ENCODE data around the gene FAM3C. TPM values are rescaled to one million over a fixed set of nuclear protein-coding genes. Genes with fewer than 3 reads are reported as not detected.

FAM3C gene
- total RNA-seq, 1 donor from 2014 or later: 64.8 TPM

DNA sequence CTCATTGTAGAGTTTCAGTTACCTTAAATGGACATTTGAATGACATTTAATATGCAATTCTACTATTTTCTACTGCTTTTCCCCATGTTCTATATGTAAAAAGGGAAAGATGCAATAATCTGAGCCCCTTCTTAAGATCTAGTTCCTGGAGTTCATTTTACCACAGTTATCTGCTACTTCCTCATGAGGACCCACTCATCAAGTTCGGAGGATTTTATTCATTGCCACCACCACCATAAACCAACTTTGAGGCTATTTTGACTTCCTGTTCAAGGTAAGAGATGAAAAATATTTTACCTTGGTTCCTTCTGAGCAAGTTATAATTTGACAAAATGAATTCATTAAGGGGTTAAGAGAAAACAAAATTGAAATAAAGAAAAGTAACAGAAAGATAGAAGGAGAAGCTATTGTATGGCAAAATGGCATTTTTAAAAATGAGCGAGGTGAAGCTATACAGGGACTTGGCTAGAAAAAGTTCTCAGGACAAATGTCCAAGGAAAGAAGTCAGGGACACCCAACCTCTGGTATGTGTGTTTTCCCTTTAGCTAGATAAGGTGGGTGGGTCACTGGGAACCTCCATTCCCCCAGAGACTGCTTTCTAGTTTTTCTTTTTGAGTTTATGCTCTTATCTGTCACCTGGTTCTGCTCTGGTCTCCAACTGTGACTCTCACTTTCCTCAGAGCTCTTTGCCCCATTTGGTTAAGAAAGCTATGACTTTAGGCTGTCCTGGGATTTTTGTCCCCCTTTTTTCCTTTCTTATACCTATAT is 14.9 kb upstream of the FAM3C start:
- no peak for DNase-seq (ENCODE audit: low spot score)

DNA sequence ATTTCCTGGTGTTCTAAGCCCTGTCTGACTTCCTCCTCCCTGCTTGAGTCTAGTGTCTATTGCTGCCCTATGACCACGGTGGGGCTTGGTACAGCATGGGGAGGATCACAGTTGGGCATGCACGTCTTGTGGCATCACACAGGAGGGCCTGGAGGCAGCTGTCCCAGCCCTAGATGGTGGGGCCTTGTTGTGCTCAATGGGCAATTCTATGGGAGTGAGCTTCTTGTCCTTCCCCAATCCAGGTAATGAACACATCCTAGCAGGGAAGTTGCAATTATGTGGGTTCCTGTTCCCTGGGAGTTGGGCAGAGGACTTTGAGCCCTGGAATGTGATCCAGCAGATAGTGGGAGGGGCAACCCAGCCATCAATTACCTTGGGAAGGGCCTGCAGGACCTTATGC is 10.8 kb upstream of the FAM3C start:
- peak; percentile 31 for DNase-seq (ENCODE audit: low spot score)

DNA sequence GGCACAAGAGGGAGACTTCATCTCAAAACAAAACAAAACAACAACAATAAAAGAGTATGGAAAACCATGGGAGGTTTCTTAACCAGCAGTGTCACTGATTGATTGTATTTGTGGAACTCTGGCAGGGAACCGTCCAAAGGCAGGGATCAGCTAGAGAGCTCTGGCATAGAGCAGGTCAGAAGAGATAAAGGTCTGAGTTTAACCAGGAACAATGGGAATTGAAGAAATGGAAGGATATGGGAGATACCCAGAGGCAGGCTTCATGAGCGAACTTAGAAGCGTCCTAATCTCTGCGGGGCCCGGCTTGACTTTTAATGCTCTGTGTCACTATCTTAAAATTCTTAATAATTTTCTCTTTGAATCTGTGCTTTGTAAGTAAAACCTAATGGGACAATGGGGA is 10.4 kb upstream of the FAM3C start:
- no peak for DNase-seq (ENCODE audit: low spot score)

DNA sequence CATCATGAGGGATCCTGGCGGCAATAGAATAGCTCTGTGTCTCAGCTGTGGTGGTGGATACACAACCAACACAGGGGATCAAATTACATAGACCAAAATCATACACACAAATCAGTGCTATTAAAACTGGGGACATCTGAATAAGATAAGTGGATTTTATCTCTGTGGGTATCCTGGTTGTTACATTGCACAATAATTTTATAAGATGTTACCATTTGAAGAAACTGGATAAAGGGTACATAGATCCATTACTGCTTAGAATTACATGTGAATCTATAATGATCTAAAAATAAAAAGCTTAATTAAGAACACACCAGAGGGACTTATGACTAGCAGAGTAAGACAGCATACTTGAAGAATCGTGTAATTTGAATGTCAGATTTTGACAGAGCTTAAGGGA is 8.2 kb upstream of the FAM3C start:
- no peak for DNase-seq (ENCODE audit: low spot score)

DNA sequence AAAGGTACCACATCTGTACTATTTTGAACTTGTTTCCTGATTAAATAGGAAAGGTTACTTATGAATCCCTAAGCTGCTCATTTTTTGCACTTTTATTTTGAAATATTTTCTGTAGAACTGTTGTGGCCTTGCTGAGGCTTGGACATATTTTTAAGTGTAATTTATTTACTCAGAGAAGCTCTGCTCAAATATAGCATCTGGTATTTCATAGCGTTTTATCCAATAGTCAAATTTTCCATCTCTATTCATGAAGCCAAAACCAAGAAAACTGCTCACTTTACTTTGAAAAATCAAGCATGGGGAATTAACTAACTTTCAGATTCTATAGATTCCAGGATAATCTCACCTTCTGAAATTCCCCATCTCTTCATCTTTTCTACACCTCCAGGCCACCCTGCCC is 6.6 kb upstream of the FAM3C start:
- DNase-seq (ENCODE audit: low spot score): no peak

DNA sequence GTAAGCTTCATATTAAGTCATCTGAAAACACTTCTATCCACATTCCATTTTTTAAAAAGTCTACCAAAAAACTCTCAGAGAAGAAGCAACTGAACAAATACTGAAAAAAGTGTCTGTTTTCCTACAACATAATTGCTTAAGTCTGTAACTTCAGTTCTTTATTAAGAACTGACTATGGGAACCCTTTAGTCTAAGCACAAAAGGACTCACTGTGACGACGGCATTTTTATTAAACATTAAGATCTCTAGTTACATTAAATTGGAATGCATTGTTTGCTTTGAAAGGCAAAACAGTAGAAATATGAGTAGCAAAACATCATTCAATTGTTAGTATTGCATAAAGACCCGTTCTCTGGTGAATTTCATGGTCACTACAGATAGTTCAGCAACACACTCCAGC is 5.8 kb upstream of the FAM3C start:
- no peak for DNase-seq (ENCODE audit: low spot score)

DNA sequence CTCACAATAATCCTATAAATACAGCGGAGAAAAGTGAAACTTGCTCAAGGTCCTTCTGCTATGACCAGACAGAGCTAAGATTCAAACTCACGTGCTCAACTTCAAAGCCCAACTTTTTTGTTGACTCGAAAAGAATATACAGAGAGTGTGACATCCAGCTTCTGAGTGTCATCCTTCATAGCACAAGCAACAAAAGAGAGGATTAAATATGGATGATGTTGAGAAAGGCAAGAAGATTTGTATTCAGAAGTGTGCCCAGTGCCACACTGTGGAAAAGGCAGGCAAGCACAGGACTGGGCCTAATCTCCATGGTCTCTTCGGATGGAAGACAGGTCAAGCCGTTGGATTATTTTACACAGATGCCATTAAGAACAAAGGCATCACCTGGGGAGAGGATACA is 2.1 kb upstream of the FAM3C start:
- DNase-seq (ENCODE audit: low spot score): peak; percentile 21

DNA sequence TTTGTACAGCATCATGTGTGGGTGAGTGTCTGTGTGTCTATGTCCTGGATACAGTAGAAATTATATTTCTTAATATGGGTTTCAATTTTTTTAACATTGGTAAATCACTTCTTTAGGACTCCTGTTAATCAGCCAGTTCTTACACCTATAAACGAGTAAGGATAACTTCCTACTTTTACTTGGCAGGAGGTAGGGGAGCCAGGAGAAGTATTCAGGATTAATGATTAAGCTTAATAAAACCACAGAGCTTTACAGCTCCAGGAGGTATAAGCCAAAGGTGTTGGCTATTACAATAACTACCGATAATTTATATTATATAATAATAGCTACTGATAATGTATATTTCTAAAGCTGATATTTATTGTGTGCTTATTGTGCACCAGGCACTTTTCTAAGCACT is 1.7 kb upstream of the FAM3C start:
- no peak for DNase-seq (ENCODE audit: low spot score)

DNA sequence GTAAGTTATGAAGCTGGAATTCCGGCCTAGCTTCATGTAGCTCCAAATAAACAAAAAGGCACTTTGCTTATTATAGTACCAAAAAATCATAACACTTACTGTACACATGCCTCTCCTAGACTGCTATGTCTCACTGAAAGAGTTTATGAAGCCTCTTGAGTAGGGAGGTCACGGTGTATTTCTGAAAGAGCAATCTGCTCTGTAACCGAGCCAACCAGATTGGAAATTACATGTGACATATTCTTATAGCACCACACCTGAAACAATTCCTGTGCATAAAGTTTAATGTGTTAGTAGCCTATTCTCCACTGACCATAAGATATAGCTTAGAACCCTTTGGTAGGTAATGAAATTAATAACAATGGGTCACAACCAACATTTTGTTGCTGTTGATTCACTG is 1.3 kb upstream of the FAM3C start:
- DNase-seq (ENCODE audit: low spot score): no peak

DNA sequence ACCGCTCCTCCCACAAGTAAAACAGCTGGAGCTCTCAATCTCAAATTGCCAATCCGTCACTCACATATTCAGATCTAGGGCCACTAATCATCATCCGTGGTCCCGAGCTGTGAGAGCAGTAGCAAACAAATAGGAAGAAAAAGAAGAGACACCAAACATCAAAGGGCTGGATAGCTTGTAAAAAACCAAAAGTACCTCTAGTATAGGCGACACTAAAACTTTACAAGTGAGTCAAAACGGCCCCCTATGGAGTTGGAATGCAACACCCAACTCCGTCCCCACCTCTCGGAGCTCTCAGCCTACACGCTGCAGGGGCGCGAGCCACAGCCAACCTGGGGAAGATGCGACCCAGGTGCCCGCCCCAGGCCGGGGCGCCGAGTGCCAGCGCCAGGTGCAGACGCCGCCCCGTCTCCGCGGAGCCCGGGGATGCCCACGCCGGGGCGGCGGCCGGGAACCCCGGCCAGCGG is 581 bp downstream of the FAM3C start:
- no peak for DNase-seq (ENCODE audit: low spot score)

DNA sequence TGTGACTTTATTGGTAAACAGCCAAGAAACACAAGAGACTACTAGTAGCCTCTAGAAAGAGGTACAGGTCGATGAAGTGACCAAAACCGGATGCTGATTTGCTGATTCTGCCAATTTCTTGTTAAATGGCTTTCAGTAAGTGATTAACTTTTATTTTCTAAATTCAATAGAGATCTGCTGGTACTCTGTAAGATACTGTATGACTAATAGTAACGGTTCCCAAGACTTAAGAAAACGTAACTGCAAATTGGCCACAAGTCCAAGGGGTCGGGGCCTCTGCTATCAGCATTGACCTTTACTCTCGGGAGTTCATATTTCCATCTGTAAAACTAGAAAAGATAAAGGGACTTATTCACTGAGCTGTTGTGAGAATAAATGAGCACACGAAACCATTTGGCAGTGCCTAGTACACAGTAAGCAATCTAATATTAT is 1.4 kb downstream of the FAM3C start:
- DNase-seq (ENCODE audit: low spot score): peak; percentile 30

DNA sequence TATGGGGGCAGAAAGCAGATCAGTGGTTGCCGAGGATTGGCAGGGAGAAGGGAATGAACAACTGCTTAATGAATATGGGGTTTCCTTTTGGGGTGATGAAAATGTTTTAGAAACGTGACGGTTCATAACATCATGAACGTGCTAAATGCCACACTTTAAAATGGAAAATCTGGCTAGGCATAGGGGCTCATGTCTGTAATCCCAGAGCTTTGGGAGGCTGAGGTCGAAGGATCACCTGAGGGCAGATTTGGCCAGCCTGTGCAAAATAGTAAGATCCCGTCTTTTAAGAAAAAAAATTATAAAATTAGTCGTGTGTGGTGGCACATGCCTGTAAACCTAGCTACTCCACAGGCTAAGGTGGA is 3.1 kb downstream of the FAM3C start:
- DNase-seq (ENCODE audit: low spot score): no peak

DNA sequence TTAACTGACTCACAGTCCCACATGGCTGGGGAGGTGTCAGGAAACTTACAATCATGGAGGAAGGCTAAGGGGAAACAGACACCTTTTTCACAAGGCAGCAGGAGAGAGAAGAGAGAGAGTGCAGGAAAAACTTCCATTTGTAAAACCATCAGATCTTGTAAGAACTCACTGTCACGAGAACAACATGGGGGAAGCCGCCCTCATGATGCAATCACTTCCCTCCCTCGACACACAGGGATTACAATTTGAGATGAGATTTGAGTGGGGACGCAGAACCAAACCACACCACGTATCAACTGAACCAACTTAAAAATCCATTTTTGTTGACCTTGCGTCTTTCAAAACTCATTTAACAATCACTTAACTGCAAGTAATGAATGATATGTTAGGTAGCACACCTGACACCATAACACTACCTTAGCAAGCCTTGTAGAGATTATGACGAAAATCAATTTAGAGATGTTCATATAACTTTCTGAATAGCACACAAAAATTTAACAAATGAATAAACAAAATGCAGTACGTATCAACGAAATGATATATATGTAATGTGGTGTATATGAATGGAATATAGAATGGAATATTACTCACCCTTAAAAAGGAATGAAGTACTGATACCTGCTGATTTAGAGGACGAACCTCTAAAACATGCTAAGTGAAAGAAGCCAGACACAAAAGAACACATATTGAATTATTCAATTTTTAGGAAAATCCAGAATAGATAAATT is 3.7 kb downstream of the FAM3C start:
- DNase-seq (ENCODE audit: low spot score): no peak

DNA sequence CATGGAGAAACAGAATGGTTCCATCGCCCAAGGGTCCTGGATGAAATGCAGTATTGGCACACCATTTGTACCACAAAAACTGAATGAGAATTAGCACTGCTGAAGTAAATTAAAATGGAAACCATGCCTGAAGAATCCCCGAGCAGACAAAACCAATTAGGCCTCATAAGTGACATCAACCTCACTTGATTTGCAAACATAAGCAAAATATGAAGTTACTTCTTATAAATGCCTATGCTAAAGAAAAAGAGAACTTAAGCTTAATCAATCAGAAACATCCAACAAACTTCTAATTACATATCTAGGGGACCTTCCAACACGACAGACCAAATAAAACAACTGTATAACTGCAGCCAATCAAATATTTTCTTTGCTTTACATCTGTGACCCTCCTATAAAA is 4.4 kb downstream of the FAM3C start:
- no peak for DNase-seq (ENCODE audit: low spot score)

DNA sequence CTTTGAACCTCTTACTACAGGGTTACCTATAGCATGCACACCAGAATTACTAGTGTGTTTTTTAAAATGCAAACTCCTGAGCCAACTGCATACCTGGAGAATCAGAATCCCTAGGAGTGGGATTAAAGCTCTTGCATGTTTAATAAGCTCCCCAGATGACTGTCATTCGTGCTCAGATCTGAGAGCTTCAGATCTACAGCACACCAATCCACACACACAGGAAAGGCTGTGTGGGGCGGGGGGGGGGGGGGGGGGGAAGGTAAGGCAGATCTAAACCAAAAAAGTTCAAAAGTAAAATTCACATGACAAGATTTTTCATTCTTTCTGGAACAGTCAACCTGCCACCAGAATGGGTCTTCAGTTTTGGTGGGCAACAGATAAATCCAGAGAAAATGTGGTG is 5.5 kb downstream of the FAM3C start:
- no peak for DNase-seq (ENCODE audit: low spot score)

DNA sequence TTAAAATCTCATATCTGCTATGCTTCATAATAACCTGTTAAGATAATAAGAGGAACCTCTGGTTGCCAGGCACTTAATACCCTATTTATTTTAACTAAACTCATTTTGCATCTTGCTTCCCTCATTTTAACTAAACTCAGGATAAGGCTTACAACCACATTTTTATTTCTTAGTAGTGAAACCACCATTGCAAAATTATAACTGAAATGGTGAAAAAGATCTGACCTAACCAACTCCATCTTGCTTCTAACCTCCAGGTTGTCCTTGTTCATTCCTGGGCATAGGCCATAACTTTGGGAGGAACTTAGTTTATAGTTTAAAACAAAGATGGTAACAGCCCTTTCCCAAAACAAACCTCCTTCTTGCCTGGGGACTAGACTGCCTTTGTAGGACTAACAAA is 6.0 kb downstream of the FAM3C start:
- DNase-seq (ENCODE audit: low spot score): no peak

DNA sequence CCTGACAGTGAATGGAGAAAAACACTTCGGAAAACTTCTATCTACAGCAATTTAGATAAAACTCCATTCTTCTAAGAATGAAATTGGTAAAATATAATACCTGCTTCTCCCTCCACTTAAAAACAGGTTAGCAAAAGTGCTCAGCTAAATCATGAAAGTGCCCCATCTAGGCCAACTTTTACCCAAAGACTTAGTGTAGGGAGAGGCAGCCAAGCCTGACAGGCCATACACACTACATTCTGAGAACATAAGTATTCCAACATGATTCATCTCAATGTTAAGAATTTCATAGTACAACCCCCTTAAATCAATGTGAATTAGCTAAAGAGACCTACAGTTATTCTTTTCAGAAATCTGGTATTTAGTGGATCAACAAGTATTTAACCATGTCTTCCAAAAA is 7.2 kb downstream of the FAM3C start:
- no peak for DNase-seq (ENCODE audit: low spot score)

DNA sequence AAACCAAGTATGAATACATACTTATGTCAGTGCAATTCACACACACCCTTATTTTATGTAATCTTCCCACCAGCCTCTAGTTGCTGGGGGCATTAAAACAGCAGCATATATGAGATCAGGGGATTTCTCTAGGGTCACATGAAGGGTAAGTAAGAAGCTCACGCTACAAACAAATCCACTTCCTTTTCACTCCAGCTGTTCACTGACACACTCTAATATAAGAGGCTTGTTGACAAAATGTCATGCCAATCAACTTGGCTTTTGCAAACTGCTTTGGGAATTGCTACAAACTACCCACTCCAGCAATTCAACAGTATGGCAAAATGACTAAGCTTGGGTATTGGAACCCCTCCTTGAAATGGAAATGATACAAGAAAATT is 10.3 kb downstream of the FAM3C start:
- DNase-seq (ENCODE audit: low spot score): no peak

DNA sequence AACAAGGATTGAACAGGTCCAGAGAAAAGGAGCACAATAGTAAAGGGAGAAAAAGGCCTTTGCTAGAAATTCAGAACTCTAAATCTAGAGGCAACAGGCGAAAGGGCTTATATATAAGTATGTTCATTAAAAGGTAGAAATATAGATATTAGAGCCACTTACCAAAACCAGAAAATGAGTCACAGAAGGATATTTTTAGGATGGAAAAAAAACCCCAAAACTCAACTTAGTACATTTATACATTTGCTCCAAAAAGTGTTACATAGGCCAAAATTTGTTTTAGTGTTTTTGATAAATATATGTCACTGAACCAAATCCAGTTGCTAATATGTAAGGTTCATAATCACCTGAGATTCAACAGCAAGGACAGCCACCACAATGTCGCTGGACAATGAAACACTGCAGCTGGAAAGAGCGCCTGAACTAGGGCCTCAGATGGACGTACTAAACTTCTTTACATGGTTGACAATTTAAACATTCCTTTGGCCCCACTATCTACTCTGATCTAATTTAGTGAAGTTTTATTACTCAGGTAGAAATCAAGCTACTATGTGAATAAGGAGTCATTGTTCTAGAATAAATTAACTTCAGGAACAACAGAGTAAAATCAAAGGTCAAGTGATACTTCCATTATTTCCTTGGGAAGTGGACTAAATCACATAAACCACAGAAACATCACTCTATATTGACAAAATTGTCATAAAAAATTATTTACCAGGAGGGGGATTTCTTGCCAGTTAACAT is 10.9 kb downstream of the FAM3C start:
- DNase-seq (ENCODE audit: low spot score): no peak

DNA sequence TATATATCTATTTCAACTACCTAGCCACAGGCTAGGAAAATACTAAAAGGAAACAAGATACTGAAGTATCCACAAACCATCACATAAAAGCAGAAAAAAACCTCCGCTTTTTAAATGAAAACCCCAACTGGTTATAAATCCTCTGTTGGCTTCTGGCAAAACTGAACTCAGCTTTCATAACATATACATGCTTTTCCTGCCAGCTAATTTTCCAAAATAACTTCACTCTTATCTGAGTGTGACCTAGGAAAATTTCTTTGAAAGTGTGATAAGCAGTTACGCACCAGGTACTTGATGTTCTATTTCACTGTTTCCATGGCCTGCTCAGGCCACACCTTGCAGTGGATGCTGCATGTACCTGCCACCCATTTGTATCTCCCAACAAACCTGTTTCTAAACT is 11.8 kb downstream of the FAM3C start:
- no peak for DNase-seq (ENCODE audit: low spot score)

DNA sequence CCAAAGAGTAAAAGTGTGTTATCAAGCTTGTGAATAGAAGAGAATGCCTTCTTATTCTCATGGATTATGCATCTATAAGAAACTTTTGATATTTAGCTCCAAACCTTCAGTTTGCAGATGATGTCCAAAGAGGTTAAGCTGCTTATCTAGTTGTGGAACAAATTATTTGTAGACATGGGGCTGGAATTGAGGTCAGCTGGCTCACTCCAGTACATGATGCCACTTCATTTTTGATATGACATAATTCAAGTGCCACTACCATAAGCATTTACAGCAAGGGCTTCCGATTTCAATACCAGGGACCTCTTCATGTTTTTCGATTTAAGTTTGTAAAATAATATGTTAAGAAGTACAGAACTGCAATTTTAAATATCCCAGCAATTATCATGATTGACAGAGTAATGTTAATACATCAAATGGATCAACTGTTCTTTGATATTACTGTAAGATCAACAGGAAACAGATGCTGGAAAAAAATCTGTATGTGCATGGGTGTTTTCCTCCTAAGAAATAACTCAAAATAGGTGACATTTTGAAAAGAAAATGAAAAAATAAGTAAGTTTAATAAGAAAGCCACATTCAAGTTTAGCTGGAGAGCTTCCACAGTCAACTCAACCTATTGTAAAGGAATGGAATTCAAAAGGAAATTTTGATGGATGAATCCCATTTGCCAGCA is 12.7 kb downstream of the FAM3C start:
- DNase-seq (ENCODE audit: low spot score): no peak

DNA sequence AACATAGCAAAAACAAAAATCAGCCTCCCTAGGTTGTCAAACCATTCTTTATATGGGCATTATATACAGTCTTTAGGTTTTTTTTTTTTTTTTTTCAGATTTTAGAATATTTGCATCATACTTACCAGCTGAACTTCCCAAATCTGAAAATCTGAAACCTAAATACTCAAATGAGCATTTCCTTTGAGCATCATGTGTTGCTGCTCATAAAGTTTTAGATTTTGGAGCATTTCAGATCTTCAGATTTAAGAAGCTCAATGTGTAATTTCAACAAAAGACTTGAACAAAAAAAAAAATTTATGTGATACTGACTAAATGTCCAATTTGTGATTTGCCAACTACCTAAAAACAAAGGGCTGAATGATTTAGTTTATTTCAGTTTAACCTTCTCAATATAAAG is 13.6 kb downstream of the FAM3C start:
- no peak for DNase-seq (ENCODE audit: low spot score)
